CD4-positive, alpha-beta memory T cell (primary cell): ENCODE measurements around the gene PSPH. TPM values are rescaled to one million over a fixed set of nuclear protein-coding genes. Genes with fewer than 3 reads are reported as not detected.

Experiments used
- polyA plus RNA-seq, 2 donors: library from polyadenylated mRNA; unstranded; fragments of 300-500 nt; fragmentation: Illumina TruSeq; gene quantifications; one replicate each; pipeline ENCODE4 v1.2.3, GENCODE V29; 2021
- total RNA-seq, 2 experiments: library from RNA; stranded (reverse); gene quantifications; one replicate each; pipeline ENCODE4 v1.2.3, GENCODE V29; 2021

PSPH gene
- total and polyA plus RNA-seq, 4 experiments from 2014 or later, result 2.1 to 8.0 (median 4.2) TPM

Other genes with a start within 250 kb of the PSPH start
- not detected for gene SEPTIN14, start 188.7 kb downstream of the PSPH start, total RNA-seq
- not detected for gene SEPTIN14, start 188.7 kb downstream of the PSPH start, polyA plus RNA-seq
- gene ZNF713, start 164.0 kb downstream of the PSPH start, total RNA-seq, result 1 to 10 TPM; 2.8 to 4.7 TPM
- gene ZNF713, start 164.0 kb downstream of the PSPH start, polyA plus RNA-seq, result under 1 TPM; 0.18 to 0.85 TPM
- gene MRPS17, start 99.6 kb downstream of the PSPH start, total RNA-seq, result 10 to 100 TPM; 11.5 to 13.2 TPM
- 10 to 100 TPM; 15.1 to 17.8 TPM for gene MRPS17, start 99.6 kb downstream of the PSPH start, polyA plus RNA-seq
- 10 to 100 TPM; 29.0 to 33.3 TPM for gene NIPSNAP2, start 86.9 kb downstream of the PSPH start, total RNA-seq
- gene NIPSNAP2, start 86.9 kb downstream of the PSPH start, polyA plus RNA-seq, result 10 to 100 TPM; 43.0 to 94.3 TPM
- gene CCT6A, start 321 bp upstream of the PSPH start, total RNA-seq, result 10 to 100 TPM; 72.9 to 78.2 TPM
- 100 to 1,000 TPM in 1 of 2 donors, 10 to 100 TPM in 1; 94.7 to 113 TPM for gene CCT6A, start 321 bp upstream of the PSPH start, polyA plus RNA-seq
- gene SUMF2, start 12.8 kb upstream of the PSPH start, total RNA-seq, result 100 to 1,000 TPM; 172 to 177 TPM
- gene SUMF2, start 12.8 kb upstream of the PSPH start, polyA plus RNA-seq, result 100 to 1,000 TPM in 1 of 2 donors, 10 to 100 TPM in 1; 79.9 to 157 TPM
- gene PHKG1, start 41.5 kb upstream of the PSPH start, total RNA-seq, result 1 to 10 TPM; 2.9 to 3.7 TPM
- gene PHKG1, start 41.5 kb upstream of the PSPH start, polyA plus RNA-seq, result under 1 TPM in 1 of 2 donors, not detected in 1; 0.53 TPM
- gene CHCHD2, start 55.0 kb upstream of the PSPH start, total RNA-seq, result 100 to 1,000 TPM; 147 to 156 TPM
- 100 to 1,000 TPM; 504 to 526 TPM for gene CHCHD2, start 55.0 kb upstream of the PSPH start, polyA plus RNA-seq
- gene NUPR2, start 65.0 kb upstream of the PSPH start, total RNA-seq, result 1 to 10 TPM in 1 of 2 experiments, not detected in 1; 1.2 TPM
- 1 to 10 TPM; 1.3 to 1.5 TPM for gene NUPR2, start 65.0 kb upstream of the PSPH start, polyA plus RNA-seq